NCI-H2196 (cell line): ENCODE measurements around the gene SECISBP2.

Source experiments
- DNase-seq: peaks from one replicate; lab custom pipeline; 2025; ENCODE audit not compliant: unreplicated experiment; lab: John Stamatoyannopoulos, UW

The SECISBP2 gene

GRCh38 chr9:89380437-89381307 is 62.4 kb downstream of the SECISBP2 start:
- DNase-seq, result no peak

- no peak for DNase-seq
Observed at GRCh38 chr9:89381308-89381609, 63.0 kb downstream of the SECISBP2 start.

- DNase-seq, result no peak
Observed at GRCh38 chr9:89382026-89382986, 64.0 kb downstream of the SECISBP2 start.

- no peak for DNase-seq
Observed at GRCh38 chr9:89383030-89383720, 64.9 kb downstream of the SECISBP2 start.

GRCh38 chr9:89383721-89384300 is 65.5 kb downstream of the SECISBP2 start:
- no peak for DNase-seq

GRCh38 chr9:89384783-89385182 is 66.5 kb downstream of the SECISBP2 start:
- no peak for DNase-seq

- DNase-seq, result no peak
Observed at GRCh38 chr9:89386206-89386605, 67.9 kb downstream of the SECISBP2 start.

GRCh38 chr9:89386797-89387196 is 68.5 kb downstream of the SECISBP2 start:
- peak; percentile 83 for DNase-seq

- peak; percentile 40 for DNase-seq
Observed at GRCh38 chr9:89387197-89387849, 69.0 kb downstream of the SECISBP2 start.

GRCh38 chr9:89388084-89388867 is 70.0 kb downstream of the SECISBP2 start:
- DNase-seq, result peak; percentile 28

GRCh38 chr9:89388868-89389177 is 70.5 kb downstream of the SECISBP2 start:
- DNase-seq, result no peak

- no peak for DNase-seq
Observed at GRCh38 chr9:89390068-89390555, 71.8 kb downstream of the SECISBP2 start.

GRCh38 chr9:89390578-89391116 is 72.3 kb downstream of the SECISBP2 start:
- DNase-seq, result no peak

- DNase-seq, result no peak
Observed at GRCh38 chr9:89391585-89391984, 73.3 kb downstream of the SECISBP2 start.

- no peak for DNase-seq
Observed at GRCh38 chr9:89394412-89394811, 76.1 kb downstream of the SECISBP2 start.

GRCh38 chr9:89395931-89396710 is 77.8 kb downstream of the SECISBP2 start:
- DNase-seq, result no peak

GRCh38 chr9:89397471-89397870 is 79.2 kb downstream of the SECISBP2 start:
- no peak for DNase-seq

GRCh38 chr9:89398621-89399020 is 80.3 kb downstream of the SECISBP2 start:
- DNase-seq, result no peak
